HEK293 (cell line): ENCODE measurements around the gene UQCR11.

ENCODE experiments used
- CTCF ChIA-PET: fragments of 350-600 bp; formaldehyde crosslinking; extraction: SDS; loops from one replicate; lab custom pipeline; 2021; ENCODE audit warnings: antibody characterized with exemption; lab: Yijun Ruan, JAX
- POLR2A ChIA-PET: fragments of 300-600 bp; formaldehyde crosslinking; extraction: SDS; loops from one replicate; lab custom pipeline; 2020; ENCODE audit warnings: antibody characterized with exemption, inconsistent platforms; lab: Yijun Ruan, JAX
- H3K27ac ChIP-seq: fragments of 200-500 bp; sonication (Bioruptor generic); 2 replicates; pipeline ENCODE4 v1.5.1; 2014; ENCODE audit warnings: low read depth, low read length, control low read depth, inconsistent platforms; ENCODE audit errors: extremely low read depth
- H3K36me3 ChIP-seq, 2 experiments: fragments of 200-500 bp in 1 of 2; sonication (Bioruptor generic) in 1 of 2; 1 replicate in 1 of 2; 2 replicates in 1 of 2; pipeline ENCODE4 v1.5.1; 2014 to 2017; ENCODE audit warnings: inconsistent platforms in 2 of 2, low read length in 2 of 2; ENCODE audit not compliant: control insufficient read depth in 2 of 2, insufficient read depth in 1 of 2
- H3K4me1 ChIP-seq: fragments of 200-500 bp; sonication (Bioruptor generic); 2 replicates; pipeline ENCODE4 v1.5.1; 2014; ENCODE audit warnings: mild to moderate bottlenecking, low read length, inconsistent platforms; ENCODE audit not compliant: control insufficient read depth, insufficient read depth
- H3K4me3 ChIP-seq: 2 replicates; pipeline ENCODE4 v1.5.1; 2011; ENCODE audit warnings: low read depth, mild to moderate bottlenecking, control low read depth, low read length, moderate library complexity
- H3K9me3 ChIP-seq: fragments of 200-500 bp; sonication (Bioruptor generic); 2 replicates; pipeline ENCODE4 v1.5.1; 2014; ENCODE audit warnings: low read depth, low read length, inconsistent platforms; ENCODE audit not compliant: control insufficient read depth, insufficient read depth
- GLI4 ChIP-seq: fragments of 450-650 bp; formaldehyde crosslinking; IDR thresholded peaks from 2 replicates; pipeline ENCODE4 v1.5.1; 2016; ENCODE audit warnings: missing biosample characterization, missing genetic modification characterization
- KLF9 ChIP-seq: fragments of 450-650 bp; formaldehyde crosslinking; IDR thresholded peaks from 2 replicates; pipeline ENCODE4 v1.5.1; 2016; ENCODE audit warnings: missing biosample characterization, missing genetic modification characterization, low read depth
- MEIS1 ChIP-seq: sonication (generic); formaldehyde crosslinking; IDR thresholded peaks from 2 replicates; pipeline ENCODE4 v1.8.1; 2022; ENCODE audit warnings: missing genetic modification reagents, mild to moderate bottlenecking, borderline replicate concordance
- MZF1 ChIP-seq: fragments of 450-650 bp; formaldehyde crosslinking; IDR thresholded peaks from 2 replicates; pipeline ENCODE4 v1.5.1; 2017; ENCODE audit warnings: missing biosample characterization, missing genetic modification characterization, borderline replicate concordance
- ZNF16 ChIP-seq: fragments of 450-650 bp; formaldehyde crosslinking; IDR thresholded peaks from 2 replicates; pipeline ENCODE4 v1.5.1; 2016; ENCODE audit warnings: low read depth, missing biosample characterization, missing genetic modification characterization
- ZNF169 ChIP-seq: fragments of 450-650 bp; formaldehyde crosslinking; IDR thresholded peaks from 2 replicates; pipeline ENCODE4 v1.5.1; 2016; ENCODE audit warnings: missing biosample characterization, missing genetic modification characterization
- ZNF18 ChIP-seq: fragments of 450-650 bp; formaldehyde crosslinking; IDR thresholded peaks from 2 replicates; pipeline ENCODE4 v1.5.1; 2016; ENCODE audit warnings: missing biosample characterization, missing genetic modification characterization
- ZNF239 ChIP-seq: fragments of 450-650 bp; formaldehyde crosslinking; IDR thresholded peaks from 2 replicates; pipeline ENCODE4 v1.5.1; 2016; ENCODE audit warnings: missing biosample characterization, missing genetic modification characterization
- ZNF311 ChIP-seq: fragments of 450-650 bp; formaldehyde crosslinking; IDR thresholded peaks from 2 replicates; pipeline ENCODE4 v1.5.1; 2017; ENCODE audit warnings: missing biosample characterization, missing genetic modification characterization, borderline replicate concordance
- ZNF324 ChIP-seq: fragments of 450-650 bp; formaldehyde crosslinking; IDR thresholded peaks from 2 replicates; pipeline ENCODE4 v1.5.1; 2016; ENCODE audit warnings: missing biosample characterization, missing genetic modification characterization
- ZNF404 ChIP-seq: fragments of 450-650 bp; formaldehyde crosslinking; IDR thresholded peaks from 2 replicates; pipeline ENCODE4 v1.5.1; 2017; ENCODE audit warnings: missing biosample characterization, missing genetic modification characterization
- ZNF449 ChIP-seq: fragments of 450-650 bp; formaldehyde crosslinking; IDR thresholded peaks from 2 replicates; pipeline ENCODE4 v1.5.1; 2017; ENCODE audit warnings: missing biosample characterization, mild to moderate bottlenecking, missing genetic modification characterization, moderate library complexity
- ZNF548 ChIP-seq: fragments of 450-650 bp; formaldehyde crosslinking; IDR thresholded peaks from 2 replicates; pipeline ENCODE4 v1.5.1; 2016; ENCODE audit warnings: missing biosample characterization, missing genetic modification characterization
- ZSCAN23 ChIP-seq: fragments of 450-650 bp; formaldehyde crosslinking; IDR thresholded peaks from 2 replicates; pipeline ENCODE4 v1.5.1; 2016; ENCODE audit warnings: missing biosample characterization, missing genetic modification characterization
- TF ChIP-seq, protein P1 (sequence below): fragments of 450-650 bp; formaldehyde crosslinking; IDR thresholded peaks from 2 replicates; pipeline ENCODE4 v1.5.1; 2017; ENCODE audit warnings: missing biosample characterization, missing genetic modification characterization
- TF ChIP-seq, protein P2 (sequence below): fragments of 450-650 bp; formaldehyde crosslinking; IDR thresholded peaks from 2 replicates; pipeline ENCODE4 v1.5.1; 2016; ENCODE audit warnings: missing biosample characterization, missing genetic modification characterization

The UQCR11 gene

GRCh38 chr19:1601613-1602064 lies 3.6 kb downstream of the UQCR11 start:
- TF ChIP-seq ZNF449 (tag by site-specific recombination) (no peak), ZNF311 (tag by site-specific recombination) (no peak), ZNF18 (tag by site-specific recombination) (peak; percentile 69; the same call in 1 of the 2 replicates), KLF9 (tag by site-specific recombination) (no peak), ZNF548 (tag by site-specific recombination) (no peak), ZSCAN23 (tag by site-specific recombination) (no peak)
- TF ChIP-seq, all 188 proteins: peak for 1
- Histone ChIP-seq H3K4me1 (no peaks in the 10 kb centered on the region), H3K36me3 (peaks cover 13 to 51% of the 10 kb centered on the region in 2 experiments; a peak in 2 of 3 replicates), H3K4me3 (no peak overlapping the region), H3K9me3 (no peaks in the 10 kb centered on the region), H3K27ac (no peak overlapping the region)
- ChIA-PET POLR2A (interaction anchor here (0.7 to 2.3 kb wide), 2 partner anchors 9 to 31 kb away, joined by 6 read pairs; partner anchors contain the start of gene MBD3), CTCF (interaction anchor here (0.6 to 0.8 kb wide), 3 partner anchors 194 to 277 kb away, joined by 3 read pairs; no protein-coding TSS in a partner anchor)

- Histone ChIP-seq H3K36me3 (peaks cover 20 to 63% of the 10 kb centered on the region in 2 experiments; a peak in 2 of 3 replicates), H3K9me3 (no peaks in the 10 kb centered on the region), H3K4me1 (no peaks in the 10 kb centered on the region), H3K4me3 (no peak overlapping the region), H3K27ac (no peak overlapping the region)
- POLR2A ChIA-PET, result interaction anchor here (0.6 kb wide), 1 partner anchor 53 kb away, joined by 3 read pairs; no protein-coding TSS in a partner anchor
- CTCF ChIA-PET, result no interaction called here
- TF ChIP-seq MZF1, result no peak
- no peak for TF ChIP-seq ZNF16 (tag by site-specific recombination)
- no peak for TF ChIP-seq ZNF404 (tag by site-specific recombination)
- TF ChIP-seq ZNF324, result no peak
- TF ChIP-seq, protein P1, sequence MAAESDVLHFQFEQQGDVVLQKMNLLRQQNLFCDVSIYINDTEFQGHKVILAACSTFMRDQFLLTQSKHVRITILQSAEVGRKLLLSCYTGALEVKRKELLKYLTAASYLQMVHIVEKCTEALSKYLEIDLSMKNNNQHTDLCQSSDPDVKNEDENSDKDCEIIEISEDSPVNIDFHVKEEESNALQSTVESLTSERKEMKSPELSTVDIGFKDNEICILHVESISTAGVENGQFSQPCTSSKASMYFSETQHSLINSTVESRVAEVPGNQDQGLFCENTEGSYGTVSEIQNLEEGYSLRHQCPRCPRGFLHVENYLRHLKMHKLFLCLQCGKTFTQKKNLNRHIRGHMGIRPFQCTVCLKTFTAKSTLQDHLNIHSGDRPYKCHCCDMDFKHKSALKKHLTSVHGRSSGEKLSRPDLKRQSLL (tag by site-specific recombination), result no peak
- TF ChIP-seq, protein P2, sequence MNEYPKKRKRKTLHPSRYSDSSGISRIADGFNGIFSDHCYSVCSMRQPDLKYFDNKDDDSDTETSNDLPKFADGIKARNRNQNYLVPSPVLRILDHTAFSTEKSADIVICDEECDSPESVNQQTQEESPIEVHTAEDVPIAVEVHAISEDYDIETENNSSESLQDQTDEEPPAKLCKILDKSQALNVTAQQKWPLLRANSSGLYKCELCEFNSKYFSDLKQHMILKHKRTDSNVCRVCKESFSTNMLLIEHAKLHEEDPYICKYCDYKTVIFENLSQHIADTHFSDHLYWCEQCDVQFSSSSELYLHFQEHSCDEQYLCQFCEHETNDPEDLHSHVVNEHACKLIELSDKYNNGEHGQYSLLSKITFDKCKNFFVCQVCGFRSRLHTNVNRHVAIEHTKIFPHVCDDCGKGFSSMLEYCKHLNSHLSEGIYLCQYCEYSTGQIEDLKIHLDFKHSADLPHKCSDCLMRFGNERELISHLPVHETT, result no peak
- TF ChIP-seq ZNF239, result no peak
- no peak for TF ChIP-seq GLI4
- TF ChIP-seq ZNF169 (tag by site-specific recombination), result no peak
- no peak for TF ChIP-seq MEIS1 (CRISPR knock-in tag)
Measured at GRCh38 chr19:1599460-1599846, 5.8 kb downstream of the UQCR11 start.
